Stomach (tissue), 9 donors: Measurements from ENCODE around the gene IGHMBP2. TPM values are rescaled to one million over a fixed set of nuclear protein-coding genes. Genes with fewer than 3 reads are reported as not detected.

Source experiments
- DNase-seq, 2 donors: peaks; one replicate each; pipeline versions ENCODE4 v3.0.0 to v3.0.0-alpha.2; 2013 to 2019
- H3K27ac ChIP-seq, 5 donors: fragments of 200-600 bp in 4 of 5; sonication (generic) in 4 of 5; one replicate each; pipeline ENCODE4 v1.5.1; 2013 to 2019; ENCODE audit warnings: mild to moderate bottlenecking in 1 of 5, moderate library complexity in 1 of 5
- H3K27me3 ChIP-seq, 3 donors: fragments of 200-600 bp; sonication (generic); one replicate each; pipeline ENCODE4 v1.5.1; 2017 to 2019; ENCODE audit warnings: mixed run types in 1 of 3
- H3K36me3 ChIP-seq, 4 donors: fragments of 200-600 bp; sonication (generic); 1 replicate in 3 of 4; 2 replicates in 1 of 4; pipeline ENCODE4 v1.5.1; 2016 to 2019
- H3K4me1 ChIP-seq, 4 donors: fragments of 200-600 bp; sonication (generic); one replicate each; pipeline ENCODE4 v1.5.1; 2016 to 2019
- H3K4me3 ChIP-seq, 4 donors: fragments of 200-600 bp; sonication (generic) in 3 of 4; one replicate each; pipeline ENCODE4 v1.5.1; 2016 to 2019; ENCODE audit warnings: mild to moderate bottlenecking in 1 of 4
- H3K9me3 ChIP-seq, 4 donors: fragments of 200-600 bp; sonication (generic); one replicate each; pipeline ENCODE4 v1.5.1; 2016 to 2019
- EP300 ChIP-seq: sonication (generic); formaldehyde crosslinking; IDR thresholded peaks from one replicate; pipeline ENCODE4 v1.6.1; 2017; ENCODE audit warnings: antibody characterized with exemption
- POLR2A ChIP-seq, 4 donors: fragments of 450-650 bp; IDR thresholded peaks; one replicate each; pipeline ENCODE4 v1.6.1; 2016; ENCODE audit warnings: antibody characterized with exemption in 4 of 4, control low read depth in 2 of 4, mild to moderate bottlenecking in 1 of 4, moderate library complexity in 1 of 4
- POLR2AphosphoS5 ChIP-seq, 3 donors: sonication (generic); formaldehyde crosslinking; IDR thresholded peaks; one replicate each; pipeline ENCODE4 v1.6.1; 2016; ENCODE audit warnings: antibody characterized with exemption in 3 of 3
- WGBS, 5 donors: extraction: QIAGEN DNeasy Blood & Tissue Kit in 3 of 5; methylation state at CpG; one replicate each; pipeline versions ENCODE4 v1.1.5 to v1.1.7; 2013 to 2018; 5-methylcytosine and 5-hydroxymethylcytosine counted together
- intact Hi-C: fragments of 100-400 bp; cut with DNase I; formaldehyde crosslinking; loops from one replicate; pipeline ENCODE4 v1.15.1; 2023; ENCODE audit warnings: low total_unique reads
- polyA plus RNA-seq, 3 donors: library from polyadenylated mRNA; stranded (reverse); fragments of 200-250 nt; gene quantifications; one replicate each; pipeline ENCODE4 v1.2.3, GENCODE V29; 2013
- total RNA-seq, 5 donors: library from RNA; depleted of rRNA; stranded (reverse); fragments of >200 nt; gene quantifications; one replicate each; pipeline versions ENCODE4 v1.1.0 to v1.2.3, GENCODE V29; 2014 to 2016
- TF ChIP-seq, protein P1 (sequence below), 7 experiments: fragments of 450-650 bp in 4 of 7; fragments of 200-600 bp in 3 of 7; sonication (generic) in 3 of 7; IDR thresholded peaks; one replicate each; pipeline ENCODE4 v1.5.1; 2016 to 2019; ENCODE audit warnings: antibody characterized with exemption in 7 of 7, control low read depth in 2 of 7, mild to moderate bottlenecking in 1 of 7
- donor health status: healthy with polysubstance abuse.
- donor health status: Bipolar disorder and iron deficiency.
- donor health status: healthy.

IGHMBP2 gene
- total and polyA plus RNA-seq, 8 donors, result 8.8 to 133 (median 13.7) TPM

DNA sequence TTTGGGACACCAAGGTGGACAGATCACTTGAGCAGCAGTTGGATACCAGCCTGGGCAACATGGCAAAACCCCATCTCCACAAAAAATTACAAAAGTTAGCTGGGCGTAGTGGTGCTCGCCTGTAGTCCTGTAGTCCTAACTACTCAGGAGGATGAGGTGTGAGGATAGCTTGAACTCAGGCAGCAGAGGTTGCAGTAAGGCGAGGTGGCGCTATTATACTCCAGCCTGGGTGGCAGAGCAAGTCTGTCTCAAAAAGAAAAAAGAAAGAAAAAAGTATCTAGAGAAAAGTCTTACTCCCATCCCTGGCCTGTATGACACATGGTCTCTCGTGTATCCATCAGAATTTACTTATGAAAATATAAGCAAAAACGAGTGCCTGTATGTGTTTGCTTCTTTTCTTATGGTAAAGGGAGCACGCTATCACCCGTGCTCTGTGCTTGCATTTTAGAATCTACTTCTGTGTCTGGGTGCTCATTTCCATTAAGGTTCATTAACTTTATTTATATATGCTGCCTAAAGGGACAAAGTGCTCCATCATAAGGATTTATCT, 46.6 kb upstream of the IGHMBP2 start:
- H3K36me3 ChIP-seq, result no peaks in the 10 kb centered on the region
- TF ChIP-seq POLR2A (IDR thresholded peaks at IDR 0.05) (no peak), POLR2AphosphoS5 (IDR thresholded peaks at IDR 0.05) (no peak), EP300 (no peak)
- TF ChIP-seq, protein P1, sequence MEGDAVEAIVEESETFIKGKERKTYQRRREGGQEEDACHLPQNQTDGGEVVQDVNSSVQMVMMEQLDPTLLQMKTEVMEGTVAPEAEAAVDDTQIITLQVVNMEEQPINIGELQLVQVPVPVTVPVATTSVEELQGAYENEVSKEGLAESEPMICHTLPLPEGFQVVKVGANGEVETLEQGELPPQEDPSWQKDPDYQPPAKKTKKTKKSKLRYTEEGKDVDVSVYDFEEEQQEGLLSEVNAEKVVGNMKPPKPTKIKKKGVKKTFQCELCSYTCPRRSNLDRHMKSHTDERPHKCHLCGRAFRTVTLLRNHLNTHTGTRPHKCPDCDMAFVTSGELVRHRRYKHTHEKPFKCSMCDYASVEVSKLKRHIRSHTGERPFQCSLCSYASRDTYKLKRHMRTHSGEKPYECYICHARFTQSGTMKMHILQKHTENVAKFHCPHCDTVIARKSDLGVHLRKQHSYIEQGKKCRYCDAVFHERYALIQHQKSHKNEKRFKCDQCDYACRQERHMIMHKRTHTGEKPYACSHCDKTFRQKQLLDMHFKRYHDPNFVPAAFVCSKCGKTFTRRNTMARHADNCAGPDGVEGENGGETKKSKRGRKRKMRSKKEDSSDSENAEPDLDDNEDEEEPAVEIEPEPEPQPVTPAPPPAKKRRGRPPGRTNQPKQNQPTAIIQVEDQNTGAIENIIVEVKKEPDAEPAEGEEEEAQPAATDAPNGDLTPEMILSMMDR (IDR thresholded peaks at IDR 0.05), result no peak
- H3K4me1 ChIP-seq, result peaks cover 14 to 30% (median 22%) of the 10 kb centered on the region in 4 donors
- DNase-seq, result no peak
- H3K27me3 ChIP-seq, result peaks cover 0 to 23% (median 10%) of the 10 kb centered on the region in 3 donors
- no peak overlapping the region for H3K27ac ChIP-seq
- no peaks in the 10 kb centered on the region for H3K9me3 ChIP-seq
- WGBS, 5 donors, result 74 to 83% (median 75%) methylated on average over 8 of the region's 8 CpGs
- no peak overlapping the region for H3K4me3 ChIP-seq
- intact Hi-C loops, result no loop called here

DNA sequence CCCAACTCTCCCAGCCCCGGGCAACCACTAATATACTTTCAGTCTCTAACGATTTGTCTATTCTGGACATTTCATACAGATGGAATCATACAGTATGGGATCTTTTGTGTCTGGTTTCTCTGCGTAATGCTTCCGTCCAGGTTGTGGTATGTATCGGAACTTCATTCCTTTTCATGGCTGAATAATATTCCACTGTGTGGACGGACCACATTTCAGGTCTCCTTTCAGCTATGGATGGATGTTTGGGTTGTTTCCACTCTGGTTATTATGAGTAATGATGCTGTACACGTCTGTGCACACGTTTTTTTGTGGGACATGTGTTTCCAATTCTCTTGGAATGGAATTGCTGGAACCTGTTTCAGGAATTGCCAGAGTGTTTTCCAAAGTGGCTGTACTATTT, 44.6 kb upstream of the IGHMBP2 start:
- Histone ChIP-seq H3K27me3 (peaks cover 0 to 15% (median 8%) of the 10 kb centered on the region in 3 donors), H3K36me3 (no peaks in the 10 kb centered on the region), H3K4me1 (peaks cover 14 to 28% (median 22%) of the 10 kb centered on the region in 4 donors), H3K27ac (no peak overlapping the region), H3K4me3 (no peak overlapping the region), H3K9me3 (peaks cover 0 to 7% (median 5%) of the 10 kb centered on the region in 4 donors)
- WGBS, 5 donors, result 78 to 87% (median 81%) methylated on average over 8 of the region's 8 CpGs
- no peak for DNase-seq
- TF ChIP-seq POLR2A (IDR thresholded peaks at IDR 0.05), result no peak
- TF ChIP-seq, protein P1 (IDR thresholded peaks at IDR 0.05), result no peak
- no peak for TF ChIP-seq EP300
- TF ChIP-seq POLR2AphosphoS5 (IDR thresholded peaks at IDR 0.05), result no peak
- intact Hi-C loops, result no loop called here

DNA sequence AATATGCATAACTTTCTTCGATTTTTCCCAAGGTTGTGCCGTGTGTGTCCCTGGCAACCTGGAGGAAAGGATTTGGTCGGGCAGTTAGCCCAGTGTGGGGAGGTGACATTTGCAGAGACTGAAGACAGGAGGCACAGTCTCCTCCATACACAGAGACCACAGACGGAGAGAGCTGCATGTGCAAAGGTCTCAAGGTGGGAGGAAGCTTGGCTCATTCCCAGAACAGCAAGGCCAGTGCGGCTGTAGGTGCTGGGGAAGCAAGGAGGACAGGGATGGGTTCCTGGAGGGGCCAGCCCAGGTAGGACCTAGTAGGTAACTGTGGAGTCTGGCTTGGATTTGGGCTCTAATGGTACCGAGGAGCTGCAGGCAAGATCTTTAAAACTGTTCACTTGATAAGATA, 41.3 kb upstream of the IGHMBP2 start:
- no peak overlapping the region for H3K4me3 ChIP-seq
- WGBS, 5 donors, result 72 to 81% (median 76%) methylated on average over 6 of the region's 6 CpGs
- TF ChIP-seq, protein P1 (IDR thresholded peaks at IDR 0.05), result no peak
- DNase-seq, result no peak
- peaks cover 0 to 3% (median 1%) of the 10 kb centered on the region in 4 donors for H3K4me1 ChIP-seq
- H3K27me3 ChIP-seq, result no peaks in the 10 kb centered on the region
- H3K36me3 ChIP-seq, result no peaks in the 10 kb centered on the region
- intact Hi-C loops, result no loop called here
- H3K9me3 ChIP-seq, result peaks cover 0 to 7% (median 5%) of the 10 kb centered on the region in 4 donors
- no peak overlapping the region for H3K27ac ChIP-seq

DNA sequence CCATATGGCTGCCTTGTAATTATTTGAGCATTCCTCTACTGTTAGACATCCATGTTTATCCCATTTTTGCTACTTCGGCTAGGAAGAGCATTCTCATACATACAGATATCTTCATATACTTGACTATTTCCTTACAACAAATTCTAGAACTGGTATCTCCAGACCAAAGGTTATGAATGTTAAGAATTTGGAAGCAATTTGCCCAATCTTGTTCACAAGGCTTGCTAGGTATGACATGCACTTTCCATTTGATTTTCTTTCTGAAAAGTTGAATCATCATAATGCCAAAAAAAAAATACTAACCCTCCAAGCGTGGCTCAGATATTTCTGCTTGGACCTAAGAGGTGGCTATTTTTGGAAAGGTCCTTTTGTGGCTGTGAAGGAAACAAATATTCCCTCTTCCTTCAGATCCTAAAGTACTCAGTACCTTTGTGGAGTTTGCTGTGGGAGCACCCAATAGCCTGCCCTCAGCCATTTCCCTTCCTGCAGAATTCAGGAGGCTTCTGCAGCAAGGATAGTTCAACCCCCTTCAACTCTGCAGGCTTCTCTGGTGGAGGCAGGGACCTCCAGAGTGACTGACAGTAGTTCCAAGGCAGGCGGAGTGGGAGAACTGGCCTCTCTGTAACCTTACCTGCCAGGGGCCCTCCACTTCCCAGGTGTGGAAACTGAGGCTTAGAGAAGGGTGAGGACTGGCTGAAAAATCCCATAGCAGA, 40.0 kb upstream of the IGHMBP2 start:
- no peak overlapping the region for H3K27ac ChIP-seq
- DNase-seq, result no peak
- no peaks in the 10 kb centered on the region for H3K4me1 ChIP-seq
- no peaks in the 10 kb centered on the region for H3K36me3 ChIP-seq
- WGBS, 5 donors, result 85 to 95% (median 94%) methylated on average over 3 of the region's 3 CpGs
- no peak overlapping the region for H3K4me3 ChIP-seq
- H3K27me3 ChIP-seq, result no peaks in the 10 kb centered on the region
- peaks cover 0 to 7% (median 5%) of the 10 kb centered on the region in 4 donors for H3K9me3 ChIP-seq
- TF ChIP-seq EP300 (no peak), POLR2A (IDR thresholded peaks at IDR 0.05) (no peak), POLR2AphosphoS5 (IDR thresholded peaks at IDR 0.05) (no peak)
- TF ChIP-seq, protein P1 (IDR thresholded peaks at IDR 0.05), result no peak
- intact Hi-C loops, result no loop called here
